Mesenteric fat pad (tissue), 1 donor: ENCODE data around the gene TCEANC2. TPM values are rescaled to one million over a fixed set of nuclear protein-coding genes. Genes with fewer than 3 reads are reported as not detected.

Experiments used
- microRNA-seq: library from miRNA; unstranded; fragments of <30 nt; microRNA quantifications from one replicate; pipeline ENCODE4 v1.2.0, GENCODE V29; 2020; ENCODE audit warnings: borderline number of aligned reads
- total RNA-seq: library from RNA; stranded (reverse); fragmentation: NEBNext Ultra II Directional; extraction: Animal tissue kit (Norgen Biotek cat#: 25700); gene quantifications from one replicate; pipeline ENCODE4 v1.2.1, GENCODE V29; 2021
- donor health status: DM: yes; HTN: yes; CAD: no.

Gene TCEANC2
- total RNA-seq, 1 donor from 2014 or later, result 4.2 TPM

Small RNA genes lying within 50 kb of the gene (microRNA-seq; reads per million reads assigned to microRNA genes)
- 2.9 reads per million for gene MIR4781

Other genes starting within 250 kb of the TCEANC2 start
- gene NDC1, start 215.3 kb upstream of the TCEANC2 start, total RNA-seq, result 7.9 TPM
- 22.3 TPM for gene YIPF1, start 163.8 kb upstream of the TCEANC2 start, total RNA-seq
- not detected for gene DIO1, start 159.4 kb upstream of the TCEANC2 start, total RNA-seq
- gene IFT25, start 107.9 kb upstream of the TCEANC2 start, total RNA-seq, result 17.2 TPM
- 18.0 TPM for gene LRRC42, start 107.3 kb upstream of the TCEANC2 start, total RNA-seq
- gene LDLRAD1, start 35.4 kb upstream of the TCEANC2 start, total RNA-seq, result not detected
- gene TMEM59, start 404 bp upstream of the TCEANC2 start, total RNA-seq, result 364 TPM
- gene CDCP2, start 99.4 kb downstream of the TCEANC2 start, total RNA-seq, result 0.19 TPM
- gene CYB5RL, start 146.4 kb downstream of the TCEANC2 start, total RNA-seq, result 5.2 TPM
- gene MRPL37, start 146.6 kb downstream of the TCEANC2 start, total RNA-seq, result 54.2 TPM